NT2/D1 (cell line): ENCODE data around the gene SELENOF.

ENCODE experiments used
- SUZ12 ChIP-seq: IDR thresholded peaks from 2 replicates; pipeline ENCODE4 v1.6.1; 2011; ENCODE audit not compliant: insufficient read length, insufficient read depth; ENCODE audit errors: extremely low read depth
- YY1 ChIP-seq: IDR thresholded peaks from 2 replicates; pipeline ENCODE4 v1.6.1; 2011; ENCODE audit not compliant: insufficient read length, insufficient read depth
- ZNF274 ChIP-seq: IDR thresholded peaks from 2 replicates; pipeline ENCODE4 v1.6.1; 2011; ENCODE audit warnings: mild to moderate bottlenecking, low read depth, low read length

DNA sequence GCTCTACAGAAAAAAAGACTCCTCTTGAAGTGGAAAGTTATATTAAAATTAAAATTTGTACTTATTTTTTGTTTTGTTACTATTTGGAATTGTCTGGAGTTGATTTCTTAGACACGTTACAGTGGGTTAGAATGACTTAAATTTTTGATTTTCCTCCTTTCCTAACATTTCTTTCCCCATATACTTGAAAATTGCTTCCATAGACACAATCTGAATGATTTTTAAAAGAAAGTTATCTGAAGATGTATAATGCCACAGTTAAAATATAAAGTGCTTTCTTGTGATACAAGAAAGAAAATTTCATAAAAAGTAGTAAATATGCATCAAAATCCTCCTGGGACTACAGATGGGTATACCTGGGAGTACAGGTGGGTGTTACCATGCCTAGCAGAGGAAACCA lies 2.8 kb upstream of the SELENOF start:
- TF ChIP-seq SUZ12 (no peak), ZNF274 (no peak), YY1 (no peak)
